Hematopoietic multipotent progenitor cell (in vitro differentiated cells): ENCODE results near the gene CSAD. TPM values are rescaled to one million over a fixed set of nuclear protein-coding genes. Genes with fewer than 3 reads are reported as not detected.
"Not testable (repeated sequence)": the region's sequence is repeated elsewhere in the genome, so short reads cannot be mapped to it uniquely, and the experiment has no call there.

Experiments
- DNase-seq, 3 donors: peaks; one replicate each; pipeline ENCODE4 v3.0.0-alpha.2; 2011 to 2015; ENCODE audit warnings: low read depth in 2 of 3, low spot score in 2 of 3
- total RNA-seq: library from RNA; depleted of rRNA; stranded (reverse); fragments of >200 nt; gene quantifications from one replicate; pipeline ENCODE4 v1.2.3, GENCODE V29; 2012

Gene CSAD
- total RNA-seq, 1 donor, result 7.3 TPM

GRCh38 chr12:53182903-53183302 lies 2.2 kb upstream of the CSAD start:
- DNase-seq, result no peak

- DNase-seq, result no peak
These were observed 1.2 kb upstream of the CSAD start for GRCh38 chr12:53181935-53182334.

- no peak for DNase-seq
These were observed 363 bp upstream of the CSAD start for GRCh38 chr12:53180931-53181645.

GRCh38 chr12:53179687-53180219 lies 972 bp downstream of the CSAD start:
- DNase-seq, result no peak

- not testable (repeated sequence) for DNase-seq
These were observed 1.9 kb downstream of the CSAD start for GRCh38 chr12:53178803-53179202.

- DNase-seq, result not testable (repeated sequence)
These were observed 3.3 kb downstream of the CSAD start for GRCh38 chr12:53177447-53177846.

- DNase-seq, result no peak
These were observed 4.0 kb downstream of the CSAD start for GRCh38 chr12:53176750-53177149.

GRCh38 chr12:53174881-53175491 lies 5.7 kb downstream of the CSAD start:
- peak in 1 of 3 donors; percentile 36 for DNase-seq

- no peak for DNase-seq
These were observed 7.5 kb downstream of the CSAD start for GRCh38 chr12:53173085-53173715.

GRCh38 chr12:53172352-53172751 lies 8.4 kb downstream of the CSAD start:
- no peak for DNase-seq

GRCh38 chr12:53171725-53172329 lies 8.9 kb downstream of the CSAD start:
- no peak for DNase-seq

- no peak for DNase-seq
These were observed 9.6 kb downstream of the CSAD start for GRCh38 chr12:53170876-53171724.

- no peak for DNase-seq
These were observed 10.5 kb downstream of the CSAD start for GRCh38 chr12:53170215-53170614.

- DNase-seq, result no peak
These were observed 11.1 kb downstream of the CSAD start for GRCh38 chr12:53169644-53170043.

- DNase-seq, result no peak
These were observed 13.9 kb downstream of the CSAD start for GRCh38 chr12:53166837-53167236.

- DNase-seq, result not testable (repeated sequence)
These were observed 17.7 kb downstream of the CSAD start for GRCh38 chr12:53163008-53163407.

- no peak for DNase-seq
These were observed 19.4 kb downstream of the CSAD start for GRCh38 chr12:53161119-53161911.

GRCh38 chr12:53160673-53161072 lies 20.1 kb downstream of the CSAD start:
- DNase-seq, result no peak

- DNase-seq, result no peak
These were observed 20.7 kb downstream of the CSAD start for GRCh38 chr12:53160000-53160399.
